GM19395 (cell line): Measurements from ENCODE around the gene OR5AP2.
"Not testable (repeated sequence)": the region's sequence is repeated elsewhere in the genome, so short reads cannot be mapped to it uniquely, and the experiment has no call there.

Experiments
- ATAC-seq: cut with Tn5 transposase; IDR thresholded peaks from one replicate; pipeline ENCODE4 v1.9.1; 2021; ENCODE audit warnings: mild to moderate bottlenecking, moderate library complexity; ENCODE audit not compliant: unreplicated experiment

The OR5AP2 gene

GRCh38 chr11:56642339-56642738 lies at the start of gene OR5AP2:
TSS of gene OR5AP2 (minus strand) at chr11:56642439. CDS start at chr11:56642439, 0 bp downstream.
- ATAC-seq = no peak

- not testable (repeated sequence) for ATAC-seq
Measured at GRCh38 chr11:56691179-56691578, 48.9 kb upstream of the OR5AP2 start.

- ATAC-seq = no peak
Measured at GRCh38 chr11:56688554-56689100, 46.4 kb upstream of the OR5AP2 start.

- no peak for ATAC-seq
Measured at GRCh38 chr11:56670984-56671383, 28.7 kb upstream of the OR5AP2 start.

GRCh38 chr11:56663386-56663785 lies 21.1 kb upstream of the OR5AP2 start, which contains the start of gene OR5AR1:
TSS of gene OR5AR1 (plus strand) at chr11:56663686. CDS start at chr11:56663686, 0 bp downstream.
- no peak for ATAC-seq

- ATAC-seq = no peak
Measured at GRCh38 chr11:56659755-56660154, 17.5 kb upstream of the OR5AP2 start.

- no peak for ATAC-seq
Measured at GRCh38 chr11:56637500-56637899, 4.7 kb downstream of the OR5AP2 start.

- ATAC-seq = no peak
Measured at GRCh38 chr11:56636861-56637260, 5.4 kb downstream of the OR5AP2 start.

- no peak for ATAC-seq
Measured at GRCh38 chr11:56632329-56632728, 9.9 kb downstream of the OR5AP2 start.

- no peak for ATAC-seq
Measured at GRCh38 chr11:56625946-56626345, 16.3 kb downstream of the OR5AP2 start.

- no peak for ATAC-seq
Measured at GRCh38 chr11:56624661-56625110, 17.6 kb downstream of the OR5AP2 start.

GRCh38 chr11:56611174-56611573 lies 31.1 kb downstream of the OR5AP2 start:
- ATAC-seq = no peak

- not testable (repeated sequence) for ATAC-seq
Measured at GRCh38 chr11:56592088-56592717, 50.0 kb downstream of the OR5AP2 start.
